T-helper 2 cell treated with Interferon-gamma antibody and Interleukin-4, amounts not matched to agents 5 μg/mL and 100 μg/mL, for 36 hours (primary cell): ENCODE measurements around the gene STX12.
A peak's percentile ranks its signal among the peaks of the same experiment; 100 is the strongest.
"Not testable (repeated sequence)": the region's sequence is repeated elsewhere in the genome, so short reads cannot be mapped to it uniquely, and the experiment has no call there.

Source experiments
- DNase-seq: peaks from one replicate; pipeline ENCODE4 v3.0.0; 2021; ENCODE audit warnings: low spot score
- H3K27ac Mint-ChIP-seq: one replicate; pipeline ENCODE4 v1.8.0; 2021; ENCODE audit warnings: mild to moderate bottlenecking, mixed read lengths
- H3K27me3 Mint-ChIP-seq: one replicate; pipeline ENCODE4 v1.8.0; 2021; ENCODE audit warnings: low read depth, mixed read lengths
- H3K36me3 Mint-ChIP-seq: one replicate; pipeline ENCODE4 v1.8.0; 2021; ENCODE audit warnings: low read depth, mixed read lengths
- H3K4me1 Mint-ChIP-seq: one replicate; pipeline ENCODE4 v1.8.0; 2021; ENCODE audit warnings: low read depth, mixed read lengths
- H3K4me3 Mint-ChIP-seq: one replicate; pipeline ENCODE4 v1.8.0; 2022; ENCODE audit warnings: mild to moderate bottlenecking, moderate library complexity, mixed read lengths
- H3K9me3 Mint-ChIP-seq: one replicate; pipeline ENCODE4 v1.8.0; 2021; ENCODE audit warnings: mixed read lengths

STX12 gene

DNA sequence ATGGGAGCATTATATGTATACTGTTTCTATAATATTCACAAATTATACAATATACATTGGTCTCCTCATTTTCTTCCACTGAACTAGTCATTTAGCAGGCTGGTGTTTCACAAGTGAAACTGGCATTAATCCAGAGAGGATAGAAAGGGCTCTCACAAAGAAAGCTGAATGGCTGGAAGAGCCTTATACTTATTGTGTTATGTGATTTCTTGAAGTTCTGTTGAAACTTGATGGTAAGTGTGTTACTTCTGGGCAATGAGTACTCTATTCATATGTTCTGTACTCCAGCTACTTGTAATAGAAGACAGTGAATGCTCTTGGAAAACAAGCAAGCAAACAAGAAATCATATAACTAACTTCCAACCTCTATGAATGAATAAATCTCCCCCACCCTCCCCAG, 14.9 kb downstream of the STX12 start:
- H3K9me3 Mint-ChIP-seq = no peaks in the 10 kb centered on the region
- peaks cover 5% of the 10 kb centered on the region for H3K4me1 Mint-ChIP-seq
- H3K27ac Mint-ChIP-seq = no peak overlapping the region
- no peak for DNase-seq
- no peak overlapping the region for H3K4me3 Mint-ChIP-seq
- peaks cover 16% of the 10 kb centered on the region for H3K36me3 Mint-ChIP-seq
- H3K27me3 Mint-ChIP-seq = no peaks in the 10 kb centered on the region

DNA sequence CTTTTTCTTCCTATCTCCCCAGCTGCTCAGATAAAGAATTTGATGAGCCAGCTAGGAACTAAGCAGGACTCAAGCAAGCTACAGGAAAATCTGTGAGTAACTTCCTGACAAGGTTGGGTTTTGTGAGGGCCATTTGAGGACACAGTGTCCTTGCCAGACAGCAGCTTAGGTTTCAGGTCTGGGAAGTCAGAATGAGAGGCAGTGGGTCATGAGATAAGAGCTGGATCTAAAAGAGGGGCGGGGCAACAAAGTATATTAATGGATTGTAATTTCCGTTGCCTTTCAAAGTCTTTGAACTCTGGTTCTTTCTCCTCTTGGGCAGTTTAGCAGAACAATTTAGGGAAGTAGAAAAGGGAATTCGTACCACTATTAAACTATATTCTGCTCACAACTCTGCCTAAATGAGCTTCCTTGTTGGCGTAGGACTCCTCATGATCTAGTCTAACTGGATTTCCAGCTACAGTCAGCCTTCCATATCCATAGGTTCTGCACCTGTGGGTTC, 16.6 kb downstream of the STX12 start:
- peaks cover 25% of the 10 kb centered on the region for H3K36me3 Mint-ChIP-seq
- no peak overlapping the region for H3K4me3 Mint-ChIP-seq

DNA sequence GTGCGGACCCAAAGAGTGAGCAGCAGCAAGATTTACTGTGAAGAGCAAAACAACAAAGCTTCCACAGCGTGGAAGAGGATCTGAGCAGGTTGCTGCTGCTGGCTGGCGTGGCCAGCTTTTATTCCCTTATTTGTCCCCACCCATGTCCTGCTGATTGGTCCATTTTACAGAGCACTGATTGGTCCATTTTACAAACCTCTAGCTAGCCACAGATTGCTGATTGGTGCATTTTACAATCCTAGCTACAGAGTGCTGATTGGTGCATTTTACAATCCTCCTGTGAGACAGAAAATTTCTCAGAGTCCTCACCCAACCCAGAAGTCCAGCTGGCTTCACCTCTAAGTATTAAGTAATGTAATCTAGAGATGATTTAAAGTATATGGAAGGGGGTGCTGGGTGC, 17.3 kb downstream of the STX12 start:
- H3K27me3 Mint-ChIP-seq, H3K4me3 Mint-ChIP-seq, H3K27ac Mint-ChIP-seq, DNase-seq, H3K4me1 Mint-ChIP-seq, H3K9me3 Mint-ChIP-seq: not testable (repeated sequence)
- peaks cover 28% of the 10 kb centered on the region for H3K36me3 Mint-ChIP-seq

More for the DNA sequence above, 16.6 kb downstream of the STX12 start:
- peaks cover 3% of the 10 kb centered on the region for H3K4me1 Mint-ChIP-seq
- DNase-seq = no peak
- no peaks in the 10 kb centered on the region for H3K9me3 Mint-ChIP-seq
- H3K27me3 Mint-ChIP-seq = no peaks in the 10 kb centered on the region
- H3K27ac Mint-ChIP-seq = no peak overlapping the region

DNA sequence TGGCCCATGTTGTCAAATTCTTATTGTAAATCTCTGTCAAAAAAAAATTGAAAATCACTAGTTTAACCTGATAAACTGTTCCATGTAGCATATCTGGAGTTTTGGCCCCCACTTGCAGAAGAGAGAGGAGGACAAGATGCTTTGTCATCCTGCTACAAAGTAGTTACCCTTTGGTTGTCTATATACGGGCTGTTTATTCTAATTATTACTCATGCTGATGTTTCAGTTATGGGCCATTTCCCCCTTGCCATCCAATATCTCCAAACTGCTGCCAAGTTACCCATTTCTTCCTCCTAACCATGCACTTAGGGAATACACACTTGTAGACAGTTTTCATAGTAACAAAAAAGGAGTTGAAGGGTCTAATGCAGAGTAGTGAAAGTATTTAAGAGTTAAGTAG, 22.6 kb downstream of the STX12 start:
- Mint-ChIP-seq H3K4me1 (peaks cover 3% of the 10 kb centered on the region), H3K4me3 (no peak overlapping the region), H3K36me3 (peaks cover 37% of the 10 kb centered on the region), H3K9me3 (no peaks in the 10 kb centered on the region), H3K27ac (no peak overlapping the region), H3K27me3 (no peaks in the 10 kb centered on the region)
- no peak for DNase-seq

DNA sequence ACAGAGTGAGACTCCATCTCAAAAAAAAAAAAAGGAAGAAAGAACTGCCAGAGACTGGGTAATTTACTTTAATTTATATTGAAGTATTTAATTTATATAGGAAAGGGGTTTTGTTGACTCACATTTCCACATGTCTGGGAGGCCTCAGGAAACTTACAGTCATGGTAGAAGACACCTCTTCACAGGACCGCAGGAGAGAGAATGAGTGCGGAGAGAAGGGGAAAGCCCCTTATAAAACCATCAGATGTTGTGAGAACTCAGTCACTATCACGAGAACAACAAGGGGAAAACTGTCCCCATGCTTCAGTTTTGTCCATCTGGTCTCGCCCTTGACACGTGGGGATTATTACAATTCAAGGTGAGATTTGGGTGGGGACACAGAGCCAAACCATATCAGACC, 31.8 kb downstream of the STX12 start:
- Mint-ChIP-seq H3K36me3 (peaks cover 35% of the 10 kb centered on the region), H3K9me3 (no peaks in the 10 kb centered on the region), H3K27ac (no peak overlapping the region), H3K4me1 (no peaks in the 10 kb centered on the region), H3K27me3 (no peaks in the 10 kb centered on the region), H3K4me3 (no peak overlapping the region)
- no peak for DNase-seq

DNA sequence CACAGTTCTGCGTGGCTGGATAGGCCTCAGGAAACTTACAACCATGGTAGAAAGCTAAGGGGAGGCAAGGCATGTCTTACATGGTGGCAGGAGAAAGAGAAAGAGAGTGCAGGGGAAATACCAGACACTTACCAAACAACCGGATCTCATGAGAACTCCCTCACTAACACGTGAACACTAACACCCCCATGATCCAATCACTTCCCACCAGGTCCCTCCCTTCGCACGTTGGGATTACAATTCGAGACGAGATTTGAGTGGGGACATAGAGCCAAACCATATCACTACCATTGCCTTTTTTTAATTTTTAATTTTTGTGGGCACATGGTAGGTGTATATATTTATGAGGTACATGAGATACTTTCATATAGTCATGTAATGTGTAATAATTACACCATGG, 33.7 kb downstream of the STX12 start:
- Mint-ChIP-seq H3K27me3 (no peaks in the 10 kb centered on the region), H3K36me3 (peaks cover 34% of the 10 kb centered on the region)

DNA sequence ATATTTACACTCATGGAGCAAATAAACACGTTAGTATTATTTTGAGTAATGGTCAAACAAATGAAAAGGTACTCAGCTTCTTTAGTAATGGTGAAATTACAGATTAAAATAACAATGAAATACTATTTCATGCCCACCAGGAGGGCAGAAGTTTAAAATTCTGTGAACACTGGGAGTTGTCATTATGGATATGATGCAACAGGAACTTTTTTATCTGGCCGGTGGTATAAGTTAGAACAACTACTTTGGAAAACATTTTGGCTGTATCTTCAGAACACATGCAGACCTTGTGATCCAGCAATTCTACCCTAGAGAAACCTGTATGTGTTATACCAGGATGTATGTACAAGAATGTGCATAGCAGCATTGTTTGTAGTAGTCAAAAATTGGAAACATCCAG, 34.4 kb downstream of the STX12 start:
- Mint-ChIP-seq H3K9me3 (no peaks in the 10 kb centered on the region), H3K27ac (no peak overlapping the region), H3K27me3 (no peaks in the 10 kb centered on the region), H3K36me3 (peaks cover 36% of the 10 kb centered on the region), H3K4me1 (no peaks in the 10 kb centered on the region), H3K4me3 (no peak overlapping the region)
- DNase-seq = no peak

More for the DNA sequence above, 33.7 kb downstream of the STX12 start:
- Mint-ChIP-seq H3K9me3 (no peaks in the 10 kb centered on the region), H3K4me3 (no peak overlapping the region), H3K4me1 (no peaks in the 10 kb centered on the region), H3K27ac (no peak overlapping the region)
- no peak for DNase-seq

DNA sequence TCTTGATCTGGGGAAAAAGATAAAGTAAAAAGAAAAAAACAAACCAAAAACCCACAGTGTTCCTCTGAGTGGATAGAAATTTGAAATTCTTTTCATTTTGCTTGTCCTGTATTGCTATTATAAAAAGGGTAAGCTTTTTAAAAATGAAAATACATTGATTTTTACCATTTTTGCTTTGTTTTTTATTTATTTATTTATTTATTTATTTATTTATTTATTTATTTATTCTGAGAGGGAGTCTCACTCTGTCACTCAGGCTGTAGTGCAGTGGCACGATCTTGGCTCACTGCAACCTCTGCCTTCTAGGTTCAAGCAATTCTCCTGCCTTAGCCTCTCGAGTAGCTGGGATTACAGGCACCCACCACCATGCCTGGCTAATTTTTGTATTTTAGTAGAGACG, 35.1 kb downstream of the STX12 start:
- not testable (repeated sequence) for H3K27ac Mint-ChIP-seq, H3K4me1 Mint-ChIP-seq, H3K27me3 Mint-ChIP-seq, DNase-seq, H3K4me3 Mint-ChIP-seq, H3K9me3 Mint-ChIP-seq
- H3K36me3 Mint-ChIP-seq = peaks cover 34% of the 10 kb centered on the region

DNA sequence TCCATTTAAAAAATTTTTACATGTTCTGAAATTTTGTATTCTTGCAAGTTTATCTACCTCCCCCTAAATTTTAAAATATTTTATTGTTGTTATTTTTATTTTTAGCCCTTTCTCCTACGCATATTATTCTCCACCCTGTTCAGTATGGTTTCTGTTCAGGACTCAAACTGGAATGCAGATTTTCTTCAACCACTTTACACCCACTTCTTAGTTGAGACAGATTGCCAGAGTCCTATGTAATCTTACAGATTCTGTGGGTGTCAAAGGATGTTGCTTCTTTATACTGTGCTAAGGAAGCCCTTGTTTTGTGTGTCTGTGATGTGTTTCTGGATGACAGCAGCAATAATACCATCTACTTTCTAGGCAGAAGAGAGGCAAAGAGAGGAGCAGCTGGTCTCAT, 36.9 kb downstream of the STX12 start:
- Mint-ChIP-seq H3K27me3 (no peaks in the 10 kb centered on the region), H3K4me3 (no peak overlapping the region), H3K27ac (no peak overlapping the region), H3K4me1 (no peaks in the 10 kb centered on the region), H3K36me3 (peaks cover 33% of the 10 kb centered on the region), H3K9me3 (no peaks in the 10 kb centered on the region)
- no peak for DNase-seq

DNA sequence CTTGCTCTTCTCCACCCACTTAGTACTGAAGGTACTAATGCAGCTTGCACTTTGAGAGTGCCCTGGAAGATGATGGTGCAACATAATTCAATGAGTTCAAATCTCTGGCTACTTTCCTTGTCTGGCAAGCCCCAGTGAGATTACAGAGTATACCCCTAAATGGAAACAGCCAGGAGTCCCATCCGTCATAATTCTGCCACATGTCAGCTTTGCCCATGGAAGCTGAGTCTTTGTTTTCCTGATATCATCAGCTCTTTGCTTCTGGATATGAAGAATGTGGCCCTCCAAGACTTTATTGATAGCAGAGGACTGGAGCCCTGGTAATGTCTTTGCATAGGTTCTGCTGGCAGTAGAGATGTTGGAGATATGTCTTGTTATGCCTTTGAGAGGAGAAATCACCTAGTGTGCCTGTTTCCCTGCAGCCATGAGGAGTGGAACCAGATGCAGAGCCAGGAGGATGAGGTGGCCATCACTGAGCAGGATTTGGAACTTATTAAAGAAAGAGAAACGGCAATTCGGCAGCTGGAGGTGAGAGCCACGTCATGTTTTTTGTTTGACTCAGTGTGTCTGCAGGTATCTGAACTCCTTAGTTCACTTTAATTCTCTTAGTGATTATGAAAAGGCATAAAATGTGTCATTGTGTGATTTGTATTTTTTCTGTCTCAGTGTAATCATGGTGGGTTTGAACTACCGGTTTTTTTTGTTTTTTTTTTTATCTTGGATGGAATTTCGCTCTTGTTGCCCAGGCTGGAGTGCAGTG, 38.9 kb downstream of the STX12 start:
- H3K27ac Mint-ChIP-seq = no peak overlapping the region
- peaks cover 33% of the 10 kb centered on the region for H3K36me3 Mint-ChIP-seq

DNA sequence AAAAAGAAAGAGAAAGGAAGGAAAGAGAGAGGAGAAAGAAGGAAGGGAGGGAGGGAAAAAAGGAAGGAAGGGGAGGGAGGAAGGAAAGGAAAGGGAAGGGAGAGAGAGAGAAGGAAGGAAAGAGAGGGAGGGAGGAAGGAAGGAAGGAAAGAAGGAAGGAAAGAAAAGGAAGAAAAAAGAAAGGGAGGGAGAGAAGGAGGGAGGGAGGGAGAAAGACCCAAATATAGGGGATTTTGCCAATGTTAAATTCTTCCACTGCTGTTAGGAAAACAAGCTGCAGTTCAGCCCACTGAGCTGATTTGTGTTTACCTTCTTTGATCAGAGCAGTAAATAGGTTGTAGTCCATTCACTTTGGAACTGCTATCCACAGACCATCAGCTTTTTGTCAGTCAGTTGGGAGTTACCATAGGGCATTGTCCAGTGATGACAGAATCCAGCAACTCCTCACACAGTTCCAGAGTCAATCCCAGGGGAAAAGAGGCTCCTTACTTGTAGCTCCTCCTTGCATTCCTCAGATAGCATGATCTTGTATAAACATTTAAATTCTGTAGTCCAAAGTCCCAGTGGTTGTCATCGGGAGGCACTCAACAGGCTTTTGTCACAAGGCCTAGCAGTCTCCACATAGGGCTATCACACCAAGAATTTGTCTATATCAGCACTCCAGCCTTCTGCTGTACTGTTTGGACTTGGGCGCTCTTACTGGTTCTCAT, 44.1 kb downstream of the STX12 start:
- H3K27me3 Mint-ChIP-seq = no peaks in the 10 kb centered on the region
- H3K27ac Mint-ChIP-seq = peak overlapping the region; percentile 45
- peaks cover 35% of the 10 kb centered on the region for H3K36me3 Mint-ChIP-seq
- DNase-seq = no peak
- H3K9me3 Mint-ChIP-seq = no peaks in the 10 kb centered on the region
- H3K4me1 Mint-ChIP-seq = no peaks in the 10 kb centered on the region
- H3K4me3 Mint-ChIP-seq = no peak overlapping the region

More for the DNA sequence above, 38.9 kb downstream of the STX12 start:
- Mint-ChIP-seq H3K4me3 (no peak overlapping the region), H3K9me3 (no peaks in the 10 kb centered on the region), H3K27me3 (no peaks in the 10 kb centered on the region), H3K4me1 (no peaks in the 10 kb centered on the region)
- no peak for DNase-seq

DNA sequence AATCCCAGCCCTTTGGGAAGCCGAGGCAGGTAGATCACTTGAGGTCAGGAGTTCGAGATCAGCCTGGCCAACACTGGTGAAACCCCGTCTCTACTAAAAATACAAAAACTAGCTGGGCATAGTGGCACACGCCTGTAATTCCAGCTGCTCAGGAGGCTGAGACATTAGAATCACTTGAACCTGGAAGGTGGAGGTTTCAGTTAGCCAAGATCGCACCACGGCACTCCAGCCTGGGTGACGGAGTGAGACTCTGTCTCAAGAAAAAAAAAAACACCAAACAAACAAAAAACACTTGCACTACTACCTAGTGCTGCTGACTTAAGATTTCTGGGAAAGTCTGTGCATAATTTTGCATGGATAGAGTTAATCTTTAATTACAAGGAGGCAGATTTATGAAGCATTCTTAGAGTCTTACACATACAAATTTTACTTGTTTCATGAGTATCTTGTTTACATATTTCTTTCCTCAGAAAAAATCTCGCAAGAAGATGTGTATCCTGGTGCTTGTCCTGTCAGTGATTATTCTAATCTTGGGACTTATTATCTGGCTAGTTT, 48.8 kb downstream of the STX12 start:
- DNase-seq = no peak
- Mint-ChIP-seq H3K36me3 (peaks cover 31% of the 10 kb centered on the region), H3K27me3 (no peaks in the 10 kb centered on the region), H3K9me3 (no peaks in the 10 kb centered on the region), H3K4me3 (no peak overlapping the region), H3K27ac (no peak overlapping the region), H3K4me1 (no peaks in the 10 kb centered on the region)

DNA sequence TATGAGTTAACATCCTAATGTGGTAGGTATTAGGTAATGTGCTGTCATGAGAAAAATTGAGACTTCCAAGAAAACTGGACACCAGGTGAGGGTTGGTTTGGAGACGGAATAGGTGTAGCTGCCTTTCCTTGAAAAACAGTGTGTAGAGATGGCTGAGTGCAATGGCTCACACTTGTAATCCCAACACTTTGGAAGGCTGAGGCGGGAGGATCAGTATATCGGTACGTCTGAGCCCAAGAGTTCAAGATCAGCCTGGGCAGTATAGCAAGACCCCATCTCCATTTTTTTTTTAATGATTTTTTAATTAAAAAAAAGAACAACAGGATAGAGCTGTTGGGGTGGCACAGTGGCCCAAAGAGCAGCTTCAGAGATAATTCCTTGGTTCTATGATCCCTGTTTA, 50.8 kb downstream of the STX12 start:
- H3K9me3 Mint-ChIP-seq = no peaks in the 10 kb centered on the region
- H3K27ac Mint-ChIP-seq = no peak overlapping the region
- DNase-seq = no peak
- H3K27me3 Mint-ChIP-seq = no peaks in the 10 kb centered on the region
- peaks cover 27% of the 10 kb centered on the region for H3K36me3 Mint-ChIP-seq
- H3K4me3 Mint-ChIP-seq = no peak overlapping the region
- no peaks in the 10 kb centered on the region for H3K4me1 Mint-ChIP-seq

DNA sequence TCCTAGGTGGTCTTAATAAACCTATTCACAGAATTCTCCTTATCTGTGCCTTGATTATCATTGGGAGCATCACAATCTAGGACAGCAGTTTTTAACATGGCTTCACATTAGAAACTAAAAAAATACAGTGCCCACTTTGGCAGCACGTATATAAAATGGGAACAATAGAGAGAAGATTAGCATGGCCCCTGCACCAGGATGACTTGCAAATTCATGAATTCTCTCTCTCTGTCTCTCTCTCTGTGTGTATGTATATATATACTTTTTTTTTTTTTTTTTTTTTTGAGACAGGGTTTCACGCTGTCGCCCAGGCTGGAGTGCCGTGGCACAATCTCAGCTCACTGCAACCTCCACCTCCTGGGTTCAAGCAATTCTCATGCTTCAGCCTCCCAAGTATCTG, 51.4 kb downstream of the STX12 start:
- no peaks in the 10 kb centered on the region for H3K27me3 Mint-ChIP-seq
- H3K9me3 Mint-ChIP-seq = no peaks in the 10 kb centered on the region
- peaks cover 24% of the 10 kb centered on the region for H3K36me3 Mint-ChIP-seq
- H3K4me3 Mint-ChIP-seq = no peak overlapping the region
- no peak for DNase-seq
- no peak overlapping the region for H3K27ac Mint-ChIP-seq
- H3K4me1 Mint-ChIP-seq = no peaks in the 10 kb centered on the region
